ENCODE data around the gene CHST13. TPM values are rescaled to one million over a fixed set of nuclear protein-coding genes. Genes with fewer than 3 reads are reported as not detected.

CHST13 gene
- total RNA-seq = under 1 TPM; 0.60 to 0.74 TPM
- long read RNA-seq = 0 reads

GRCh38 chr3:126523745-126524428, at the start of gene CHST13:
TSS of gene CHST13 (plus strand) at chr3:126524155. CDS start at chr3:126524333, 178 bp downstream.
- DNase-seq = peak; percentile 52
- peak; percentile 83 to 85 for ATAC-seq
- intact Hi-C loops (cut with DNase I) = loop anchor here (10.0 kb wide), 2 partner anchors 931 to 1021 kb away; no protein-coding TSS in a partner anchor

- ATAC-seq = peak in 1 of 2 donors; percentile 2
- intact Hi-C loops (cut with DNase I) = loop anchor here in 1 of 2 donors (5.0 kb wide), 1 partner anchor 217 kb away; no protein-coding TSS in a partner anchor
- peak; percentile 49 for DNase-seq
Observed at GRCh38 chr3:126474498-126475412, 49.2 kb upstream of the CHST13 start.

GRCh38 chr3:126475413-126476114, 48.4 kb upstream of the CHST13 start, which contains the start of gene ZXDC:
TSS of gene ZXDC (minus strand) at chr3:126475891. CDS start at chr3:126475865, 26 bp downstream.
- intact Hi-C loops (cut with DNase I) = no loop called here
- ATAC-seq = peak; percentile 87 to 95
- peak; percentile 96 for DNase-seq

GRCh38 chr3:126476166-126477060, 47.5 kb upstream of the CHST13 start:
- intact Hi-C loops (cut with DNase I) = no loop called here
- DNase-seq (peak; percentile 67), ATAC-seq (peak; percentile 9 to 62)

- intact Hi-C loops (cut with DNase I) = no loop called here
- ATAC-seq (no peak), DNase-seq (no peak)
Observed at GRCh38 chr3:126477061-126477380, 46.9 kb upstream of the CHST13 start.

GRCh38 chr3:126478581-126479310, 45.2 kb upstream of the CHST13 start:
- DNase-seq (no peak), ATAC-seq (no peak)
- intact Hi-C loops (cut with DNase I) = no loop called here

- ATAC-seq (no peak), DNase-seq (no peak)
- intact Hi-C loops (cut with DNase I) = no loop called here
Observed at GRCh38 chr3:126479642-126480041, 44.3 kb upstream of the CHST13 start.

GRCh38 chr3:126480206-126480605, 43.7 kb upstream of the CHST13 start:
- DNase-seq (no peak), ATAC-seq (no peak)
- intact Hi-C loops (cut with DNase I) = no loop called here

- DNase-seq (no peak), ATAC-seq (no peak)
- intact Hi-C loops (cut with DNase I) = no loop called here
Observed at GRCh38 chr3:126480861-126481260, 43.1 kb upstream of the CHST13 start.

- peak; percentile 66 for DNase-seq
- intact Hi-C loops (cut with DNase I) = no loop called here
- ATAC-seq = peak; percentile 17 to 55
Observed at GRCh38 chr3:126481808-126482502, 42.0 kb upstream of the CHST13 start.

GRCh38 chr3:126482503-126483255, 41.3 kb upstream of the CHST13 start:
- intact Hi-C loops (cut with DNase I) = no loop called here
- DNase-seq (no peak), ATAC-seq (no peak)

- no peak for ATAC-seq
- no peak for DNase-seq
- intact Hi-C loops (cut with DNase I) = no loop called here
Observed at GRCh38 chr3:126483321-126483761, 40.6 kb upstream of the CHST13 start.

GRCh38 chr3:126484148-126484547, 39.8 kb upstream of the CHST13 start:
- DNase-seq (no peak), ATAC-seq (no peak)
- intact Hi-C loops (cut with DNase I) = no loop called here

- no peak for DNase-seq
- no peak for ATAC-seq
- intact Hi-C loops (cut with DNase I) = no loop called here
Observed at GRCh38 chr3:126484662-126485061, 39.3 kb upstream of the CHST13 start.

- no peak for DNase-seq
- no peak for ATAC-seq
- intact Hi-C loops (cut with DNase I) = no loop called here
Observed at GRCh38 chr3:126485176-126485897, 38.6 kb upstream of the CHST13 start.

GRCh38 chr3:126485956-126486355, 38.0 kb upstream of the CHST13 start:
- intact Hi-C loops (cut with DNase I) = no loop called here
- DNase-seq = no peak
- ATAC-seq = no peak

All from left cardiac atrium (tissue), 4 donors.